ENCODE results near the gene GFRA3. TPM values are rescaled to one million over a fixed set of nuclear protein-coding genes. Genes with fewer than 3 reads are reported as not detected.

The GFRA3 gene
- total RNA-seq, 1 donor from 2014 or later: not detected

GRCh38 chr5:138271281-138271680 lies 3.1 kb downstream of the GFRA3 start:
- no peak overlapping the region for H3K4me3 Mint-ChIP-seq (ENCODE audit: unreplicated experiment)
- no peaks in the 10 kb centered on the region for H3K9me3 Mint-ChIP-seq (ENCODE audit: unreplicated experiment)
- H3K27ac Mint-ChIP-seq (ENCODE audit: unreplicated experiment): no peak overlapping the region
- no peaks in the 10 kb centered on the region for H3K36me3 Mint-ChIP-seq (ENCODE audit: unreplicated experiment)
- DNase-seq (ENCODE audit: extremely low spot score, unreplicated experiment): no peak
- TF ChIP-seq, protein P1, sequence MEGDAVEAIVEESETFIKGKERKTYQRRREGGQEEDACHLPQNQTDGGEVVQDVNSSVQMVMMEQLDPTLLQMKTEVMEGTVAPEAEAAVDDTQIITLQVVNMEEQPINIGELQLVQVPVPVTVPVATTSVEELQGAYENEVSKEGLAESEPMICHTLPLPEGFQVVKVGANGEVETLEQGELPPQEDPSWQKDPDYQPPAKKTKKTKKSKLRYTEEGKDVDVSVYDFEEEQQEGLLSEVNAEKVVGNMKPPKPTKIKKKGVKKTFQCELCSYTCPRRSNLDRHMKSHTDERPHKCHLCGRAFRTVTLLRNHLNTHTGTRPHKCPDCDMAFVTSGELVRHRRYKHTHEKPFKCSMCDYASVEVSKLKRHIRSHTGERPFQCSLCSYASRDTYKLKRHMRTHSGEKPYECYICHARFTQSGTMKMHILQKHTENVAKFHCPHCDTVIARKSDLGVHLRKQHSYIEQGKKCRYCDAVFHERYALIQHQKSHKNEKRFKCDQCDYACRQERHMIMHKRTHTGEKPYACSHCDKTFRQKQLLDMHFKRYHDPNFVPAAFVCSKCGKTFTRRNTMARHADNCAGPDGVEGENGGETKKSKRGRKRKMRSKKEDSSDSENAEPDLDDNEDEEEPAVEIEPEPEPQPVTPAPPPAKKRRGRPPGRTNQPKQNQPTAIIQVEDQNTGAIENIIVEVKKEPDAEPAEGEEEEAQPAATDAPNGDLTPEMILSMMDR (IDR thresholded peaks at IDR 0.05): no peak
- H3K27me3 Mint-ChIP-seq (ENCODE audit: unreplicated experiment): peaks cover 17% of the 10 kb centered on the region
- peaks cover 6% of the 10 kb centered on the region for H3K4me1 Mint-ChIP-seq (ENCODE audit: unreplicated experiment)

DNA sequence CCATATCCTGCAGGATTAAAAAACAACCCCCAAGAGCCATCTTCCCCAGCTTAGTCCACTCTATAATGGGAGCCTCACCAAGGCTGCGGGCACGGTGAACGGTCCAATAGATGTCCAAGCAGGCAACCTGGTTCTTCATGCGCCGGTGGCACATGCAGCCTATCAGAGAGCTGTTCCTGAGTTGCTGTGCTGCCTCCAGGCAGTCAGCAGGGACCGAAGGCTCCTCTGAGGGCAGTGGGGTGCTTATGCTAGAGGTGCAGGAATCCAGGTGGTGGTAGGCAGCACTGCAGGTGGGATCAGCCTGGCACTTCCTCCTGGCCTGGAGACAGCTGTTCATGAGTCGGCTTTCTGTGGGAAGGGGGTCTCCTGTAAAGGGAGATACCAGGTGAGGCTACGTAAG lies 10.2 kb downstream of the GFRA3 start:
- TF ChIP-seq, protein P1 (IDR thresholded peaks at IDR 0.05): no peak
- no peaks in the 10 kb centered on the region for H3K9me3 Mint-ChIP-seq (ENCODE audit: unreplicated experiment)

DNA sequence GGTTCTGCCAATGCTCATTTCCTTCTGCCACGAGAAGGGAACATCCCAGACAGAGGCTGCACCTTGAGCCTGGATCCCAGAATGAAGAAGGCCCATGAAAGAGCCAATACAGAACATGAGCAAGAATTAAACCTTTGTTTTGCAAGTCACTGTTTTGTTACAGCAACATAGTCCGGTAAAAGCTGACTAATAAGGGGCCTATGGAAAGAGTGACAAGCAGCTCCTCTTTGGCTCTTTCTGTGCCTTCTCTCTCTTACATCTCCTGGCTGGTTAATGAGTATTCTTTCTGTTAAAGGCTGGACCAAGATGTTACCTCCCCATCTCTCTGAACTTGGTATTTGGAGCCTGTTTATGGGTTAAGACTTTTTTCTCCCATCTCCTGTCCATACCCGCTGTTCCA lies 10.8 kb downstream of the GFRA3 start:
- peaks cover 30% of the 10 kb centered on the region for H3K27me3 Mint-ChIP-seq (ENCODE audit: unreplicated experiment)

More for the DNA sequence above, 10.2 kb downstream of the GFRA3 start:
- no peak overlapping the region for H3K4me3 Mint-ChIP-seq (ENCODE audit: unreplicated experiment)
- no peak for DNase-seq (ENCODE audit: extremely low spot score, unreplicated experiment)
- H3K36me3 Mint-ChIP-seq (ENCODE audit: unreplicated experiment): no peaks in the 10 kb centered on the region
- no peak overlapping the region for H3K27ac Mint-ChIP-seq (ENCODE audit: unreplicated experiment)
- H3K27me3 Mint-ChIP-seq (ENCODE audit: unreplicated experiment): peaks cover 28% of the 10 kb centered on the region
- no peaks in the 10 kb centered on the region for H3K4me1 Mint-ChIP-seq (ENCODE audit: unreplicated experiment)

GRCh38 chr5:138258704-138259292 lies 15.6 kb downstream of the GFRA3 start:
- TF ChIP-seq, protein P1 (IDR thresholded peaks at IDR 0.05): no peak
- H3K27me3 Mint-ChIP-seq (ENCODE audit: unreplicated experiment): peaks cover 31% of the 10 kb centered on the region
- no peaks in the 10 kb centered on the region for H3K9me3 Mint-ChIP-seq (ENCODE audit: unreplicated experiment)
- no peak overlapping the region for H3K4me3 Mint-ChIP-seq (ENCODE audit: unreplicated experiment)
- H3K36me3 Mint-ChIP-seq (ENCODE audit: unreplicated experiment): no peaks in the 10 kb centered on the region
- no peak for DNase-seq (ENCODE audit: extremely low spot score, unreplicated experiment)
- H3K4me1 Mint-ChIP-seq (ENCODE audit: unreplicated experiment): no peaks in the 10 kb centered on the region
- H3K27ac Mint-ChIP-seq (ENCODE audit: unreplicated experiment): no peak overlapping the region

More for the DNA sequence above, 10.8 kb downstream of the GFRA3 start:
- TF ChIP-seq, protein P1 (IDR thresholded peaks at IDR 0.05): no peak
- DNase-seq (ENCODE audit: extremely low spot score, unreplicated experiment): no peak
- H3K4me3 Mint-ChIP-seq (ENCODE audit: unreplicated experiment): no peak overlapping the region
- no peaks in the 10 kb centered on the region for H3K36me3 Mint-ChIP-seq (ENCODE audit: unreplicated experiment)
- no peak overlapping the region for H3K27ac Mint-ChIP-seq (ENCODE audit: unreplicated experiment)
- no peaks in the 10 kb centered on the region for H3K4me1 Mint-ChIP-seq (ENCODE audit: unreplicated experiment)
- no peaks in the 10 kb centered on the region for H3K9me3 Mint-ChIP-seq (ENCODE audit: unreplicated experiment)

DNA sequence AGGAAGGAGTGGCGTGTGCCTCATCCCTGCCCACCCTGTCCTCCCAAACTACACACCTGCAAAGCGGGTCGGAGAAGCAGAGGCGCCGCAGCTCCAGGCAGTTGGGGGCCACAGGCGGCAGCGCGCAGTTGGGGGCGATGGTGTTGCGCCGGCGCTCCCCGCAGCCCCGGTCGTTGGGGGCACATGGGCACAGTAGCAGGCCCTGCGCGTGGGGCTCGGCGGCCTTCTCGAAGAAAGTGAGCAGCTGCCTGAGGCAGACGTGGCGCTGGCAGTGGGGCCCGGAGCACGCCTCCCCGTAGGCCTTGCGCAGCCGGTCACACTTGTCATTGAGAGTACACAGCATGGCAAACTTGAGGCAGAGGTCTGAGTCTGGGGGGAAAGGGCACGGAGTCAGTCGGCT lies 16.8 kb downstream of the GFRA3 start:
- TF ChIP-seq, protein P1 (IDR thresholded peaks at IDR 0.05): no peak
- no peaks in the 10 kb centered on the region for H3K4me1 Mint-ChIP-seq (ENCODE audit: unreplicated experiment)
- H3K36me3 Mint-ChIP-seq (ENCODE audit: unreplicated experiment): no peaks in the 10 kb centered on the region
- DNase-seq (ENCODE audit: extremely low spot score, unreplicated experiment): no peak
- H3K9me3 Mint-ChIP-seq (ENCODE audit: unreplicated experiment): no peaks in the 10 kb centered on the region
- peaks cover 37% of the 10 kb centered on the region for H3K27me3 Mint-ChIP-seq (ENCODE audit: unreplicated experiment)
- no peak overlapping the region for H3K4me3 Mint-ChIP-seq (ENCODE audit: unreplicated experiment)
- no peak overlapping the region for H3K27ac Mint-ChIP-seq (ENCODE audit: unreplicated experiment)

All from osteocyte (in vitro differentiated cells).